NCI-H524 (cell line): Measurements from ENCODE around the gene C11orf91.
A peak's percentile ranks its signal among the peaks of the same experiment; 100 is the strongest.
"Not testable (repeated sequence)": the region's sequence is repeated elsewhere in the genome, so short reads cannot be mapped to it uniquely, and the experiment has no call there.

Experiments
- DNase-seq, 2 experiments: peaks; one replicate each; lab custom pipeline; 2025; lab: John Stamatoyannopoulos, UW

The C11orf91 gene

GRCh38 chr11:33670250-33671011 is 30.2 kb downstream of the C11orf91 start:
- DNase-seq = no peak

- no peak for DNase-seq
Observed at GRCh38 chr11:33669598-33670249, 30.9 kb downstream of the C11orf91 start.

- DNase-seq = no peak
Observed at GRCh38 chr11:33668951-33669596, 31.6 kb downstream of the C11orf91 start.

GRCh38 chr11:33668468-33668825 is 32.2 kb downstream of the C11orf91 start:
- DNase-seq = peak in 1 of 2 experiments; percentile 64

- DNase-seq = no peak
Observed at GRCh38 chr11:33667819-33668467, 32.7 kb downstream of the C11orf91 start.

- no peak for DNase-seq
Observed at GRCh38 chr11:33665350-33666106, 35.1 kb downstream of the C11orf91 start.

- no peak for DNase-seq
Observed at GRCh38 chr11:33664827-33665226, 35.8 kb downstream of the C11orf91 start.

- DNase-seq = no peak
Observed at GRCh38 chr11:33664166-33664565, 36.5 kb downstream of the C11orf91 start.

- DNase-seq = no peak
Observed at GRCh38 chr11:33663121-33663520, 37.5 kb downstream of the C11orf91 start.

GRCh38 chr11:33661526-33661925 is 39.1 kb downstream of the C11orf91 start:
- DNase-seq = not testable (repeated sequence)

- no peak for DNase-seq
Observed at GRCh38 chr11:33660962-33661361, 39.7 kb downstream of the C11orf91 start.

- no peak for DNase-seq
Observed at GRCh38 chr11:33659370-33660139, 41.1 kb downstream of the C11orf91 start.

GRCh38 chr11:33658195-33658900 is 42.3 kb downstream of the C11orf91 start:
- no peak for DNase-seq

GRCh38 chr11:33657757-33658156 is 42.9 kb downstream of the C11orf91 start:
- DNase-seq = no peak

- no peak for DNase-seq
Observed at GRCh38 chr11:33656768-33657167, 43.9 kb downstream of the C11orf91 start.

- DNase-seq = no peak
Observed at GRCh38 chr11:33655842-33656600, 44.6 kb downstream of the C11orf91 start.

- no peak for DNase-seq
Observed at GRCh38 chr11:33654594-33654993, 46.0 kb downstream of the C11orf91 start.

GRCh38 chr11:33652930-33653329 is 47.7 kb downstream of the C11orf91 start:
- DNase-seq = no peak

GRCh38 chr11:33652431-33652830 is 48.2 kb downstream of the C11orf91 start:
- no peak for DNase-seq

GRCh38 chr11:33651990-33652389 is 48.6 kb downstream of the C11orf91 start:
- DNase-seq = no peak
